HCT116 (cell line): Measurements from ENCODE around the gene ATF1. TPM values are rescaled to one million over a fixed set of nuclear protein-coding genes. Genes with fewer than 3 reads are reported as not detected.

Experiments used
- ATAC-seq: fragments of 200-7000 bp; cut with Tn5 transposase; 2 replicates; pipeline ENCODE4 v1.9.1; 2020; ENCODE audit warnings: mild to moderate bottlenecking, moderate library complexity
- BruUV-seq: library from RNA; stranded (reverse); fragments of 400-500 nt; replicated peaks from 2 replicates; lab custom pipeline; 2021; lab: Mats Ljungman, UMichigan
- CTCF ChIA-PET: fragments of 300-600 bp; sonication (Branson Sonifier 250); formaldehyde crosslinking; loops from one replicate; lab custom pipeline; 2021; ENCODE audit warnings: antibody characterized with exemption; lab: Charles Lee
- POLR2A ChIA-PET: fragments of 300-600, 350-600 bp; sonication (Branson Sonifier 250); formaldehyde crosslinking; loops from one replicate; lab custom pipeline; 2021; ENCODE audit warnings: antibody characterized with exemption; lab: Charles Lee
- RAD21 ChIA-PET, 2 experiments: fragments of 300-600 bp; sonication (Branson Sonifier 250); formaldehyde crosslinking; loops; one replicate each; lab custom pipeline; 2023; ENCODE audit warnings: low total read pairs in 2 of 2; ENCODE audit not compliant: uncharacterized antibody in 2 of 2, unreplicated experiment in 2 of 2, low non-redundant PET in 1 of 2; lab: Charles Lee
- DNase-seq: peaks from one replicate; pipeline ENCODE4 v3.0.0-alpha.2; 2010; ENCODE audit warnings: low read depth, low spot score
- H2AFZ ChIP-seq: fragments of 200-600 bp; shearing (Covaris generic), sonication (generic); 2 replicates; pipeline ENCODE4 v1.6.1; 2017; ENCODE audit warnings: low read depth, mixed run types, mixed read lengths, antibody characterized with exemption, low read length; ENCODE audit not compliant: poor library complexity, severe bottlenecking
- H3K27ac ChIP-seq: 2 replicates; pipeline ENCODE4 v1.5.1; 2012; ENCODE audit warnings: low read depth, low read length
- H3K27me3 ChIP-seq: fragments of 200-600 bp; sonication (generic); 2 replicates; pipeline ENCODE4 v1.6.1; 2016; ENCODE audit warnings: mixed run types, low read length, mixed read lengths; ENCODE audit not compliant: insufficient read depth
- H3K36me3 ChIP-seq, 2 experiments: fragments of 200-500 bp in 1 of 2; fragments of 200-600 bp in 1 of 2; sonication (Bioruptor generic) in 1 of 2; sonication (generic) in 1 of 2; 2 replicates each; pipeline versions ENCODE4 v1.5.1 to v1.6.1; 2014 to 2016; ENCODE audit warnings: low read length in 2 of 2, inconsistent platforms in 1 of 2, mixed read lengths in 1 of 2, mixed run types in 1 of 2; ENCODE audit not compliant: insufficient read depth in 2 of 2, control insufficient read depth in 1 of 2
- H3K4me1 ChIP-seq, 2 experiments: fragments of 200-600 bp in 1 of 2; sonication (generic) in 1 of 2; 2 replicates each; pipeline versions ENCODE4 v1.5.1 to v1.6.1; 2012 to 2017; ENCODE audit warnings: low read length in 2 of 2, inconsistent platforms in 1 of 2, mild to moderate bottlenecking in 1 of 2, mixed read lengths in 1 of 2, mixed run types in 1 of 2, moderate library complexity in 1 of 2; ENCODE audit not compliant: insufficient read depth in 2 of 2, control insufficient read depth in 1 of 2
- H3K4me2 ChIP-seq: fragments of 200-600 bp; sonication (generic); 2 replicates; pipeline ENCODE4 v1.6.1; 2017; ENCODE audit warnings: mixed run types, low read length, mixed read lengths
- H3K4me3 ChIP-seq, 2 experiments: fragments of 200-600 bp in 1 of 2; sonication (generic) in 1 of 2; replicated peaks in 1 of 2; 2 replicates each; pipeline ENCODE4 v1.5.1; 2011 to 2016; ENCODE audit warnings: low read length in 2 of 2, control low read depth in 1 of 2, low read depth in 1 of 2, mild to moderate bottlenecking in 1 of 2, mixed read lengths in 1 of 2, mixed run types in 1 of 2
- H3K79me2 ChIP-seq: fragments of 200-600 bp; sonication (generic); 2 replicates; pipeline ENCODE4 v1.6.1; 2017; ENCODE audit warnings: mild to moderate bottlenecking, mixed run types, low read length, moderate library complexity, mixed read lengths; ENCODE audit not compliant: insufficient read depth
- H3K9ac ChIP-seq: fragments of 200-600 bp; sonication (generic); 2 replicates; pipeline ENCODE4 v1.6.1; 2016; ENCODE audit warnings: low read length, mixed read lengths
- H3K9me2 ChIP-seq: fragments of 200-600 bp; sonication (generic), shearing (Covaris generic); 2 replicates; pipeline ENCODE4 v1.6.1; 2017; ENCODE audit warnings: mixed run types, mild to moderate bottlenecking, moderate library complexity; ENCODE audit not compliant: insufficient read depth
- H3K9me3 ChIP-seq, 2 experiments: fragments of 200-500 bp in 1 of 2; fragments of 200-600 bp in 1 of 2; sonication (Bioruptor generic) in 1 of 2; sonication (generic) in 1 of 2; 2 replicates each; pipeline ENCODE4 v1.6.1; 2014 to 2017; ENCODE audit warnings: low read length in 2 of 2, mixed read lengths in 2 of 2, inconsistent platforms in 1 of 2, low read depth in 1 of 2, mild to moderate bottlenecking in 1 of 2, mixed run types in 1 of 2, moderate library complexity in 1 of 2; ENCODE audit not compliant: control insufficient read depth in 1 of 2, insufficient read depth in 1 of 2
- H4K20me1 ChIP-seq: fragments of 200-600 bp; sonication (generic), shearing (Covaris generic); 2 replicates; pipeline ENCODE4 v1.6.1; 2017; ENCODE audit warnings: mixed run types, mild to moderate bottlenecking, moderate library complexity; ENCODE audit not compliant: insufficient read depth
- ATF3 ChIP-seq: IDR thresholded peaks from 2 replicates; pipeline ENCODE4 v1.6.1; 2012
- CEBPB ChIP-seq: IDR thresholded peaks from 2 replicates; pipeline ENCODE4 v1.6.1; 2012; ENCODE audit warnings: low read depth
- CTCF ChIP-seq, 3 experiments: fragments of 200-600 bp in 1 of 3; sonication (generic) in 1 of 3; IDR thresholded peaks in 2 of 3; conservative IDR thresholded peaks in 1 of 3; 2 replicates each; pipeline ENCODE4 v1.5.1; 2012 to 2017; ENCODE audit warnings: low read depth in 2 of 3, low read length in 2 of 3, antibody characterized with exemption in 1 of 3, borderline replicate concordance in 1 of 3, control low read depth in 1 of 3, mild to moderate bottlenecking in 1 of 3, mixed read lengths in 1 of 3, mixed run types in 1 of 3, moderate library complexity in 1 of 3; ENCODE audit not compliant: insufficient read depth in 1 of 3
- EGR1 ChIP-seq: IDR thresholded peaks from 2 replicates; pipeline ENCODE4 v1.6.1; 2012; ENCODE audit warnings: low read depth
- EZH2phosphoT487 ChIP-seq: fragments of 200-600 bp; IDR thresholded peaks from 2 replicates; pipeline ENCODE4 v1.6.1; 2018; ENCODE audit warnings: antibody characterized with exemption, borderline replicate concordance
- FOSL1 ChIP-seq: IDR thresholded peaks from 2 replicates; pipeline ENCODE4 v1.6.1; 2012; ENCODE audit warnings: low read depth
- RAD21 ChIP-seq: IDR thresholded peaks from 2 replicates; pipeline ENCODE4 v1.6.1; 2012; ENCODE audit warnings: low read depth, mild to moderate bottlenecking
- ZFX ChIP-seq: fragments of 450-650 bp; IDR thresholded peaks from 2 replicates; pipeline ENCODE4 v1.6.1; 2017
- intact Hi-C: fragments of 100-400 bp; cut with micrococcal nuclease; formaldehyde crosslinking; loops from 2 replicates; pipeline ENCODE4 v1.10.0; 2022
- total RNA-seq: library from RNA; stranded (reverse); gene quantifications from one replicate; pipeline ENCODE4 v1.2.1, GENCODE V29; 2021; ENCODE audit not compliant: unreplicated experiment

ATF1 gene
- total RNA-seq, 1 experiment from 2014 or later: 48.8 TPM

- Histone ChIP-seq H2AFZ (no peak overlapping the region), H3K9ac (no peak overlapping the region), H3K9me2 (no peaks in the 10 kb centered on the region), H3K36me3 (no peaks in the 10 kb centered on the region), H3K4me2 (no peak overlapping the region), H3K4me3 (no peak overlapping the region), H3K27me3 (no peaks in the 10 kb centered on the region), H3K4me1 (peaks cover 0 to 4% of the 10 kb centered on the region in 2 experiments; a peak in 1 of 4 replicates), H3K79me2 (no peaks in the 10 kb centered on the region)
- intact Hi-C loops: loop anchor here (1.0 to 2.0 kb wide), 3 partner anchors 162 to 515 kb away; no protein-coding TSS in a partner anchor
- no TSS peak for BruUV-seq
- ChIA-PET CTCF (interaction anchor here (0.9 to 3.6 kb wide), 10 partner anchors 10 to 713 kb away, joined by 3 to 31 read pairs (median 6); partner anchors contain the start of genes COX14 and SLC11A2), POLR2A (interaction anchor here (1.4 to 1.7 kb wide), 2 partner anchors 201 to 203 kb away, joined by 3 to 6 read pairs; partner anchors contain the start of gene SLC11A2)
- DNase-seq: peak; percentile 43
- TF ChIP-seq CEBPB: peak; percentile 94
- TF ChIP-seq EZH2phosphoT487: no peak
- TF ChIP-seq ZFX: no peak
- TF ChIP-seq CTCF (IDR thresholded peaks at IDR 0.05 in 2 of 3, conservative IDR thresholded peaks at IDR 0.05 in 1 of 3; ENCODE audit: borderline replicate concordance in 1 of 3, insufficient read depth in 1 of 3, low read depth in 2 of 3, low read length in 2 of 3): peak; percentile 3 to 63 (median 59); a peak in 4 of 6 replicates
- TF ChIP-seq RAD21: peak; percentile 80
- TF ChIP-seq FOSL1: no peak
- TF ChIP-seq EGR1: no peak
- peak; percentile 48; the same call in 1 of the 2 replicates for TF ChIP-seq ATF3
- TF ChIP-seq, all 23 proteins: peak for 4
- ATAC-seq: peak; percentile 52
- RAD21 ChIA-PET: interaction anchor here (0.8 to 1.2 kb wide), 6 partner anchors 52 to 219 kb away, joined by 3 to 8 read pairs (median 4); no protein-coding TSS in a partner anchor
- Histone ChIP-seq H4K20me1 (no peaks in the 10 kb centered on the region), H3K27ac (no peak overlapping the region), H3K9me3 (no peaks in the 10 kb centered on the region)
Observed at GRCh38 chr12:50825372-50825838, 61.5 kb downstream of the ATF1 start.
